A549 (cell line): ENCODE measurements around the gene PDLIM1.

Experiments
- EP300 ChIP-seq, 2 experiments: fragments of >200 bp; sonication (Bioruptor Twin); formaldehyde crosslinking; IDR thresholded peaks; 2 replicates in 1 of 2; 3 replicates in 1 of 2; pipeline ENCODE4 v1.6.1; 2016 to 2017
- JUN ChIP-seq, 2 experiments: fragments of >200 bp; sonication (Bioruptor Twin); formaldehyde crosslinking; IDR thresholded peaks; 2 replicates in 1 of 2; 3 replicates in 1 of 2; pipeline ENCODE4 v1.6.1; 2016 to 2017
- MYC ChIP-seq: IDR thresholded peaks from 2 replicates; pipeline ENCODE4 v1.6.1; 2012; ENCODE audit warnings: mild to moderate bottlenecking, inconsistent platforms, low read length, improper control_type of control experiment, borderline replicate concordance
- PHF8 ChIP-seq: fragments of 200-600 bp; sonication (generic); IDR thresholded peaks from 2 replicates; pipeline ENCODE4 v1.6.1; 2016; ENCODE audit warnings: low read depth, mild to moderate bottlenecking, antibody characterized with exemption, moderate library complexity, borderline replicate concordance
- POLR2A ChIP-seq: IDR thresholded peaks from 2 replicates; pipeline ENCODE4 v1.6.1; 2012; ENCODE audit warnings: mild to moderate bottlenecking, low read length
- RAD21 ChIP-seq, 2 experiments: fragments of >200 bp in 1 of 2; sonication (Bioruptor Twin) in 1 of 2; formaldehyde crosslinking in 1 of 2; IDR thresholded peaks in 1 of 2; conservative IDR thresholded peaks in 1 of 2; 2 replicates in 1 of 2; 3 replicates in 1 of 2; pipeline ENCODE4 v1.6.1; 2012 to 2018; ENCODE audit warnings: inconsistent platforms in 1 of 2
- RCOR1 ChIP-seq: fragments of 150-350 bp; IDR thresholded peaks from 2 replicates; pipeline ENCODE4 v1.6.1; 2014; ENCODE audit warnings: antibody characterized with exemption, low read length, low read depth
- TF ChIP-seq, protein P1 (sequence below): IDR thresholded peaks from 2 replicates; pipeline ENCODE4 v1.6.1; 2012
- TF ChIP-seq, protein P2 (sequence below): fragments of >200 bp; sonication (Bioruptor Twin); formaldehyde crosslinking; IDR thresholded peaks from 3 replicates; pipeline ENCODE4 v1.5.1; 2016
- TF ChIP-seq, protein P3 (sequence below): fragments of 150-350 bp; IDR thresholded peaks from 2 replicates; pipeline ENCODE4 v1.6.1; 2014; ENCODE audit warnings: low read depth, mild to moderate bottlenecking, low read length

DNA sequence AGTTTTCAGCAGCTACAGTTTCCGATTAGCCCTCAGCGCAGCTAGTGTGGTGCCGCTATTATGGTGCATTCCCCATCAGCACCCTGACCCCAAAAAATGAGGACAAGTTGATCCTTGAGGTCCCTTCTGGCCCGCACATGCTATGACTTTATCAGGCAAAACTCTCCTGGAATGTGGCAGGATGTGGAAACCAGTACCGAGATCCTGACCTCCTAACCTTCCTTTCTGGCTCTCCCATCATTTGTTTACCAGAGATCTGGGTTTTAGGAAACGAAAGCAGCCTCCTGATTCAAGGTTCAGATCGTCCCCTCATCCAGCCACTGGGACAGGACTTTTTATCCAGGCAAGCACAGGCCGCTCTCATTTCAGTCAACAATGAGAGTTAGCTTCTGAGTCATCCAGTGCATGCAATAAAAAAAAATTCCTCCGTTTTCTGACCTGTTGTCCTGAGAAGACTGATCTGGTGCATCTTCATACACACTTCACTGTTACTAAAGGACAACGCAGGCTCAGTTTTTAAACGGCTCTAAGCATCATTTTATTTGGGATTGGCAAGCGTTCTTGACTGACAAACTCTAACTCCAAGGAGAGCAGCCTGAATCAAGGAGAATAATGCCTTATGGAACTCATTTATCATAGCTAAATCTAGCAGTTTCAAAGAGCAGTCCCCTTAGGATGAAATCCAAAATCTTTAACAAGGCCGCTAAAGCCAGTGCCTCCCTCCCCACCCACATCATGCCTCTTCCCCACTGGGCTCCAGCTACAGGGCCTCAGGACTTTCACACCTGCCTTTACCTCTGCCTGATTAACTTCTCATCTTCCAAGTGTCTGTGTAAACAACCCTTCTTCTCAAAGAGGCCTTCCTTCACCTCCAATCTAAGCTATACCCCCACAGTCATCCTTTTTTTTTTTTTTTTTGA, 17.1 kb downstream of the PDLIM1 start:
- TF ChIP-seq EP300 (IDR thresholded peaks at IDR 0.05), result no peak
- TF ChIP-seq, protein P1, sequence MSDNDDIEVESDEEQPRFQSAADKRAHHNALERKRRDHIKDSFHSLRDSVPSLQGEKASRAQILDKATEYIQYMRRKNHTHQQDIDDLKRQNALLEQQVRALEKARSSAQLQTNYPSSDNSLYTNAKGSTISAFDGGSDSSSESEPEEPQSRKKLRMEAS, result peak; percentile 59; the same call in 1 of the 2 replicates
- no peak for TF ChIP-seq POLR2A
- TF ChIP-seq, protein P2, sequence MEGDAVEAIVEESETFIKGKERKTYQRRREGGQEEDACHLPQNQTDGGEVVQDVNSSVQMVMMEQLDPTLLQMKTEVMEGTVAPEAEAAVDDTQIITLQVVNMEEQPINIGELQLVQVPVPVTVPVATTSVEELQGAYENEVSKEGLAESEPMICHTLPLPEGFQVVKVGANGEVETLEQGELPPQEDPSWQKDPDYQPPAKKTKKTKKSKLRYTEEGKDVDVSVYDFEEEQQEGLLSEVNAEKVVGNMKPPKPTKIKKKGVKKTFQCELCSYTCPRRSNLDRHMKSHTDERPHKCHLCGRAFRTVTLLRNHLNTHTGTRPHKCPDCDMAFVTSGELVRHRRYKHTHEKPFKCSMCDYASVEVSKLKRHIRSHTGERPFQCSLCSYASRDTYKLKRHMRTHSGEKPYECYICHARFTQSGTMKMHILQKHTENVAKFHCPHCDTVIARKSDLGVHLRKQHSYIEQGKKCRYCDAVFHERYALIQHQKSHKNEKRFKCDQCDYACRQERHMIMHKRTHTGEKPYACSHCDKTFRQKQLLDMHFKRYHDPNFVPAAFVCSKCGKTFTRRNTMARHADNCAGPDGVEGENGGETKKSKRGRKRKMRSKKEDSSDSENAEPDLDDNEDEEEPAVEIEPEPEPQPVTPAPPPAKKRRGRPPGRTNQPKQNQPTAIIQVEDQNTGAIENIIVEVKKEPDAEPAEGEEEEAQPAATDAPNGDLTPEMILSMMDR, result no peak
- TF ChIP-seq RCOR1, result no peak
- TF ChIP-seq MYC, result no peak
- TF ChIP-seq JUN (IDR thresholded peaks at IDR 0.05), result peak in 1 of 2 experiments; percentile 53; a peak in 1 of 5 replicates
- TF ChIP-seq, protein P3, sequence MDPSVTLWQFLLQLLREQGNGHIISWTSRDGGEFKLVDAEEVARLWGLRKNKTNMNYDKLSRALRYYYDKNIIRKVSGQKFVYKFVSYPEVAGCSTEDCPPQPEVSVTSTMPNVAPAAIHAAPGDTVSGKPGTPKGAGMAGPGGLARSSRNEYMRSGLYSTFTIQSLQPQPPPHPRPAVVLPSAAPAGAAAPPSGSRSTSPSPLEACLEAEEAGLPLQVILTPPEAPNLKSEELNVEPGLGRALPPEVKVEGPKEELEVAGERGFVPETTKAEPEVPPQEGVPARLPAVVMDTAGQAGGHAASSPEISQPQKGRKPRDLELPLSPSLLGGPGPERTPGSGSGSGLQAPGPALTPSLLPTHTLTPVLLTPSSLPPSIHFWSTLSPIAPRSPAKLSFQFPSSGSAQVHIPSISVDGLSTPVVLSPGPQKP, result no peak
- no peak for TF ChIP-seq PHF8
- TF ChIP-seq RAD21 (conservative IDR thresholded peaks at IDR 0.05 in 1 of 2, IDR thresholded peaks at IDR 0.05 in 1 of 2), result 0 out of 5 replicates have a peak, but pooled peaks of 1 of the 2 experiments have one; percentile 6
